Measurements from ENCODE around the gene CUL3.
A peak's percentile ranks its signal among the peaks of the same experiment; 100 is the strongest.

CUL3 gene

DNA sequence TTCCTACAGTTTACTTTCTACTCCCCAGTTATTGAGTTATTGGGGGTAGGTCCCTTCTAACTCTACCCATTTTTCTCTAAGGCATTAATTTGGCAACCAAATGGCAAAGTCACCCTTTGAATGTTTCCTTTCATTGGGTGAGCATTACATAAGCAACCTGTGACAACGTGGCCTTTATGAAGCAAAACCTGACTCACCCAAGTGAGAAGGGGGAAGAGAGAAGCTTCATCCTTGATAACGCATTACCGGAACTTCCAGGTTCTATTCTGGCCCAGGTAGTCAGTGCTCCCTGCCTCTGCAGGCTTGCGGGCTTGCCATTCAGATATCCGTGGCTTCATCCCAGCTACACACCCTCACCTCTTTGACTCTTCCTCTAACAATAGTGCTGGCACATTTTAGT, 144.2 kb downstream of the CUL3 start:
- no peak for DNase-seq (ENCODE audit: low read depth, low spot score)
- H3K4me3 ChIP-seq (ENCODE audit: low read length) = no peak overlapping the region

DNA sequence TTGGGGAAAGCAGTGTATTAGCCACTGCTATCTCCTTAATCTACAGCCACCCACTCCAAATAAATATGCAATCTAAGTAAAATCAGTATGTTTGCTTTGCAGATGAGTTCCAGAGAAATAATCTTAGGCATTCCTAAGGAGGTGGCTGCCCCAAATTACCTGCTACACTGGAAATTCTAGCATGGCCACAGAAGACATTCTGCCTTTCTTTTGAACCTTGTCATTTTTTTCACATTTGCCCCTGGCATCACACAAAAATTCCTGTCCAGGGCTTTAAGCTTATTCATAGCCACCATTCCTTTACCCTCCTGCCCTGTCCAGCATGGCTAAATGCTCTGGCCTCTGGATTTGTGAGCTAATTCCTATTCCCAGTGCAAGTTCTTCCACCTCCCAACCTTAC, 146.4 kb downstream of the CUL3 start:
- H3K4me3 ChIP-seq (ENCODE audit: low read length) = no peak overlapping the region
- DNase-seq (ENCODE audit: low read depth, low spot score) = no peak

DNA sequence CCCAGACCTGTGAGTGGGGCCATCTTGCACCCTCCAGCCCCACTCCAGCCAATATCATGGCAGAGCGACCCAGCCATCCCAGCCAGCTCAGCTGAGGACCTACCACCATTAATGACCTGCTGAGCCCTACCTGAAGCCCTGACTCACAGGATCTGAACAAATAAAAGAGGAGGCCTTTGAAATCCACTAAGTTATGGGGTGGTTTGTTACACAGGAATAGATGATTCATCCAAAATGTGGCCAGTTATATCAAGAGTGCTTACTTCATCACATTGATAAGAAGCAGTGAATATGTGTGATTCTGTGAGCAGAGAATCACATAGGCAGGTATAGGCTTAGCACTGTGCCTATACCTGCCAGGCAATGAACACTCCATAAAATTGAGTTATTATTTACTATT, 148.5 kb downstream of the CUL3 start:
- no peak for DNase-seq (ENCODE audit: low read depth, low spot score)
- H3K4me3 ChIP-seq (ENCODE audit: low read length) = no peak overlapping the region

DNA sequence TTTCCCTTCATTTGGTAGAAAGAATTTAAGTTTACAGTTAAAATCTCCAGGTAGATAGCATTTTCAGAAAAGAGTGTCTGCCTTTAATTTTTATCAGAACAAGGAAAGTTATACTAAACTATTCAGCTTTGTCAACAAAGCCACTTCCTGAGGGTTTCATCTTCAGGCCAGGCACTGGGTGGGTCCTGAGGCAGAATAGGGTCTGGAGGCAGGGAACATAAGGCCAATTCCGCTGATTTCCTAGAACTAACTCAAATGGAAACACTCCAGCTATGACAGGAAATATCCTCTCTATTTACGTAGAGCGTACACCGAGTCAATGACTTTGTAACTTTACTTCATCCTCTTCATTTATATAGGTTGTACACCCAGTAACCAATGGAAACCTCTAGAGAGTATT, 150.5 kb downstream of the CUL3 start:
- H3K4me3 ChIP-seq (ENCODE audit: low read length) = no peak overlapping the region
- DNase-seq (ENCODE audit: low read depth, low spot score) = no peak

DNA sequence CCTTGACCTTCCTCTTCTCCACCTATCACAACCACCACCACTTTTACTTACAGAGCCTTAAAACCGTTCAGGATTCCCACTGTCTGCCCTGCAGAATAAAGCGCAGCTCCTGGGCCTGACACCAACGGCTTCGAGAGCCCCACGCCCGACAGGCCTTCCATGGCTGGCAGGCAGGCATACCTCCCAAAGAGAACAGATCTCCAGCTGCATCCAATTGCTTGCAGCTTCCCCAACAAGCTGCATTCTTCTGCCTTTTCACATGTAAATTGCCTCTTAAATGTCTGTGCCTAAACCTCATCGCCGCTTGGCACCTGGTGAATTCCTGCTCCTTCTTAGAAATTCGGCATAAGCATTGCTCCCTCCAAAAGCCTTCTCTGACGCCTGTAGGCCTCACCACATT, 151.7 kb downstream of the CUL3 start:
- H3K4me3 ChIP-seq (ENCODE audit: low read length) = no peak overlapping the region
- DNase-seq (ENCODE audit: low read depth, low spot score) = no peak

DNA sequence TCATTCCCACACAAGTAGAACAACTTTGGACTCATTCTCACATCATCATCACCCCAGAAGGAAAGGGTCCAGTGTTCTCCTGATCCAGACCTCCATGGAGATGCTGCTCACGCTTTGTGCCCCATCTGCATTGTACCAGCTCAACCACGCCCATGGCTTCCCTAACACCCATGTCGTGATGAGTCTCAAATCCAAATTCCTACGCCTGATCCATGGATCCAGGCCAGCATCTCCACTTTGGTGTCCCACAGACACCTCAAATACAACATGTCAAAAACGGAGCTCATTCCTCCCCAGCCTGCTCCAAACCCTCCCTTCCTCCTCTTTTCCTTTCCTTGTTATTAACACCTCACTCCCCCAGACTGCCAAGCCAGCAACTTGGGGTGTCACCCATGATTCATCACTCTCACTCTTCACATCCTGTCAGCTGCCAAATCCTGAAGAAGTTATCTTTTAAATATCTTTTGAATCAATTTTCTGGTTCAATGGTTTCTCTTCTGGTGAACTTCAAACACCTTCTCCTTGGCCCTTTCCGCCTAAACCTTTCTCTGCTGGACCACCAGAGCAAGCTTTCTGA, 153.1 kb downstream of the CUL3 start:
- DNase-seq (ENCODE audit: low read depth, low spot score) = no peak
- no peak overlapping the region for H3K4me3 ChIP-seq (ENCODE audit: low read length)

DNA sequence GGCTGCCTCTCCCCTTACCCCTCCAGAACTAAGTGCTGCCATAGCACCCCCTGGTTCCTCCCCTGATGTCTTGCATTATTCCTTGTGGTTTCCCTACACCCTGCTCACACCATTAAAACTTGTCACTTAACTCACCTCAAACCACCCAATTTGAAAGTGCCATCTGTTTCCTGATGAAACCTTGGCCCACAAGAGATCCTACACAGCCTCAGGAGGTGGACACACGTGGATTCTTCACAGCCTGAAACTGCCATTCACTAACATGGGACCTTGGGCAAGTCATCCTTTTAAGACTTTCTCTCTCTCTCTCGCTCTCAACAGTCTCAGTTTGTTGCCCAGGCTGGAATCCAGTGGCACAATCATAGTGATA, 155.7 kb downstream of the CUL3 start:
- H3K4me3 ChIP-seq (ENCODE audit: low read length) = no peak overlapping the region
- peak; percentile 58 for DNase-seq (ENCODE audit: low read depth, low spot score)

DNA sequence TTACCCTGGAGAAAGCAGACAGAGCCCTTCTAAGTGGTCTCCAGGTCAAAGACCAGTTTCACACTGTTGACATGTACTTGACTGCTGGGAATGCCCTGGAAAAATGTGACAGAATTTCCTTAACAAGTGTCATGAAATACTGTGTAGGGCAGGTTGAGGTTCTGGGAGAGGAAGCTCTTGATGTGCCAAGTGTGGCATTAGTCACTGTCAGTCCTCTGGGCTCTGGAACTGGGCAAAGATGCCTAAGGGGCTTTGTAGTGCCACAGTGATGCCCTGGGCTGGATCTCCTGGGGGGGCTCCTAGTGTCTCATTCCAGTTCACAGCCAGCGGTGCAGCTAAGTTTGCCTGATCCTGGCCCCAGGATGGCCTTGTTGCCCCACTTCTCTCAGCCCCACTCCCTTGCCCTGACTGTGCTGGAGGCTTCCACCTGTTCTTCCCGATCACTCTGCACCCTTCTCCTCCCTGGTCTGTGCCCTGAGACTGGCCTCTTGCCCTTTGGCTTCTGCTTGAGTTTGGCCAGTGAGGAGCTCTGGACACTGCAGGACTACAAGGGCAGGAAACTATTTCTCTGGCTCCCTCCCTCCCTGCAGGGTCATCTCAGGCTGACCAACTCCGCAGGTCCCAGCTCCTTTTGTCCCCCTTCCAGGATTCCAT, 156.2 kb downstream of the CUL3 start:
- DNase-seq (ENCODE audit: low read depth, low spot score) = no peak
- H3K4me3 ChIP-seq (ENCODE audit: low read length) = no peak overlapping the region

DNA sequence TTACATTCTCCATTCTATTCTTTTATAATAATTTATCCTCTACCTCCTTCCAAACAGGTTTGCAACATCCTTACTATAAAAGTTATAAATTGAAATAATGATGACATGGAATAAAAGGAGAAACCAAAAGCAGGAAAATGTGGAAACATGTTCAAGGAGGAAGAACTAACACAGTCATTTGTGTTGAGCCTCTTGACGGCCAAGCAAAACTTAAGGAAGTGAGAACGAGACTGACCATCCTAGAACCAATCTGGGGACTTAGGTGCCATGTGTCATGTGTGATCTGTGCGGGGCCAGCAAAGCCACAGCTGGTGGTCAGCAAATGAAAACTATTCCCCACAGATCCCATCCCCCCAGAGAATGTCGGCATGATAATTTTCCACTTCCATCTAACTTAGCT, 157.7 kb downstream of the CUL3 start:
- no peak overlapping the region for H3K4me3 ChIP-seq (ENCODE audit: low read length)
- DNase-seq (ENCODE audit: low read depth, low spot score) = no peak

DNA sequence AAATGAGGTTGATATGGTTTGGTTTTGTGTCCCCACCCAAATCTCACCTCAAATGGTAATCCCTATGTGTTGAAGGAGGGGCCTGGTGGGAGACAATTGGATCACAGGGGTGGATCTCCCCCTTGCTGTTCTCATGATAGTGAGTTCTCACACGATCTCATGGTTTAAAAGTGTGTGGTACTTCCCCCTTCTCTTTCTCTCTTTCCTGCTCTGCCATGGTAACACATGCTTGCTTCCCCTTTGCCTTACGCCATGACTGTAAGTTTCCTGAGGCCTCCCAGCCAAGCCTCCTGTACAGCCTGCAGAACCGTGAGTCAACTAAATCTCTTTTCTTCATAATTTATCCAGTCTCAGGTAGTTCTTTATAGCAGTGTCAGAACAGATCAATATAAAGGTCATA, 158.5 kb downstream of the CUL3 start:
- DNase-seq (ENCODE audit: low read depth, low spot score) = no peak

DNA sequence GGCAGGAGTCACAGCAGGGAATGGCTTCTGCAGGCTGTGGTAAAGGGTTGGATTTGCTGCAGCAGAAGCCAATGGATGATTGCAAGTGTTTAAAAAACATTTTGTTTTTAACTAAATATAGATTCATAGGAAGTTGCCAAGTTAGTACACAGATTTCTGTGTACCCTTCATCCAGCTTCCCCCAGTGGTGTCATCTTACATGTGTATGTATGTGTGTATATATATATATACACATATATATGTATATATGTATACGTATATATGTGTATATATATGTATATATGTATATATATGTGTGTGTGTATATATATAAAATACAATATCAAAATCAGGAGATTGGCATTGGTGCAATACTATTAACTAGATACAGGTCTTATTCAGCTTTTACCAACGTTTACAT, 164.1 kb downstream of the CUL3 start:
- H3K4me3 ChIP-seq (ENCODE audit: low read length) = no peak overlapping the region
- DNase-seq (ENCODE audit: low read depth, low spot score) = no peak

More for the DNA sequence above, 158.5 kb downstream of the CUL3 start:
- H3K4me3 ChIP-seq (ENCODE audit: low read length) = no peak overlapping the region

Measured in Jurkat, Clone E6-1 (cell line).